Activated CD8-positive, alpha-beta memory T cell treated with anti-CD3 and anti-CD28 coated beads, Interleukin-2, amount 50 U/mL, for 48 hours (primary cell): ENCODE measurements around the gene MAP2K5.

ENCODE experiments used
- DNase-seq: peaks from one replicate; pipeline ENCODE4 v3.0.0-alpha.2; 2020

Gene MAP2K5

GRCh38 chr15:67542420-67543347, at the start of gene MAP2K5:
MAP2K5 (plus strand) TSS chr15:67542703; CDS start chr15:67543336, 633 bp downstream.
- peak; percentile 92 for DNase-seq

DNA sequence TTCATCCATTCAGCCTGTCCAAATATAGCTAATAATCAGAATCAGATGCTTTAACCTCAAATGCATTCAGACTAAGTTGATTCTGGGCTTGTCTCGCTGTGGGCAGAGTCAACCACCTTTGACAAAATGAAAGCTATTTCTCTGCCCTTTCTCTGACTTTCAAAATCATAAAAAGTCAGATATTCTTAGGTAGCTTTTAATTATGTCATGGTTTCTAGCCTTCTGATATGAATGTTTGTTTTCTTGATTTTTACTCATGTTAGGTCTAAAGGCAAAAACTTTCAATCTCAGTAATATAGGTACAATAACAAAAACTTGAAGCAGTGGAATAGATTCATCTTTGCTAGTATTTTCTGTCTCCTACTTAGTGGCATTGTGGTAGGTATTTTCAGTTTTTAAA, 46.9 kb upstream of the MAP2K5 start:
- no peak for DNase-seq

- no peak for DNase-seq
These were observed 41.2 kb upstream of the MAP2K5 start for GRCh38 chr15:67501177-67501835.

- no peak for DNase-seq
These were observed 40.6 kb upstream of the MAP2K5 start for GRCh38 chr15:67501836-67502461.

- DNase-seq: no peak
These were observed 38.4 kb upstream of the MAP2K5 start for GRCh38 chr15:67504056-67504455.

GRCh38 chr15:67504796-67505195, 37.7 kb upstream of the MAP2K5 start:
- DNase-seq: no peak

DNA sequence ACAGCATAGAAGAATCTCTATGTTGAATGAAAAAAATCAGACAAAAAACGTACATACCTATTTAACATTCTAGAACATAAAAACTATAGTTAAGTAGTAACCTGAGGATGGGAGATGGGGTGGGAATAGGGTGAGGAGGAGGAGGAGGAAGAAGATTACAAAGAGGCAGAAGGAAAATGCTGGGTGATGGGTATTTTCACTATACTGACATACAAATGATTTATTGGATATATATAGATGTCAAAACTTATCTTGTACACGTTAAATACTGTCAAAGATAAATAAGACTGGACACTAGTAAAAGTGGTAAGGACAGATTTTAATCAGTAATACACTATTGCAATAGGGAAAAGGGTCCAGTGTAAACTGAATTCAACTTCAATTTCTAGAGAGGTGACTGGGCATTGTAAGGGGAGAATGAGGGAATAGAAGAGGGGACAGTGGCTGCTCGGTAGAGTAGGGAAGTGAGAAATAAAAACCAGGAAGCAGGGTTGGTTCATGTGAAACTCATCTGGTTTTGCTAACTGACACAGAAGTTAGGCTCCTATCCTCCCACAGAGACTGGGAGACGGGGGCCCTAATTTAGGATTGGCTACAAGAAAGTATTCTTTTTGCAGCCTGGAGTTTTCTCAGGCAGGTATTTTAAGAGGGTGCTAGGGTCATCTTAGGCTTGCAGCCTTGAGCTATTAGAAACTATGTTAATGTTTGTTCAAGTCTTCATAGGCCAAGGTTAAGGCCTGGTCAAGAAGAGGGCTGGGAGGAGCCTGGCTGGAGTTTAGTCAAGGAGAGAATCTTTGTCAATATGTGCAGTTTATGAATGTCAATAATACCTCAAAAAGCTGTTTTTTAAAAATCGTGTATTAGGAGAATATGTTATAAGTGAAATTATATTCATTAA, 36.6 kb upstream of the MAP2K5 start:
- no peak for DNase-seq

DNA sequence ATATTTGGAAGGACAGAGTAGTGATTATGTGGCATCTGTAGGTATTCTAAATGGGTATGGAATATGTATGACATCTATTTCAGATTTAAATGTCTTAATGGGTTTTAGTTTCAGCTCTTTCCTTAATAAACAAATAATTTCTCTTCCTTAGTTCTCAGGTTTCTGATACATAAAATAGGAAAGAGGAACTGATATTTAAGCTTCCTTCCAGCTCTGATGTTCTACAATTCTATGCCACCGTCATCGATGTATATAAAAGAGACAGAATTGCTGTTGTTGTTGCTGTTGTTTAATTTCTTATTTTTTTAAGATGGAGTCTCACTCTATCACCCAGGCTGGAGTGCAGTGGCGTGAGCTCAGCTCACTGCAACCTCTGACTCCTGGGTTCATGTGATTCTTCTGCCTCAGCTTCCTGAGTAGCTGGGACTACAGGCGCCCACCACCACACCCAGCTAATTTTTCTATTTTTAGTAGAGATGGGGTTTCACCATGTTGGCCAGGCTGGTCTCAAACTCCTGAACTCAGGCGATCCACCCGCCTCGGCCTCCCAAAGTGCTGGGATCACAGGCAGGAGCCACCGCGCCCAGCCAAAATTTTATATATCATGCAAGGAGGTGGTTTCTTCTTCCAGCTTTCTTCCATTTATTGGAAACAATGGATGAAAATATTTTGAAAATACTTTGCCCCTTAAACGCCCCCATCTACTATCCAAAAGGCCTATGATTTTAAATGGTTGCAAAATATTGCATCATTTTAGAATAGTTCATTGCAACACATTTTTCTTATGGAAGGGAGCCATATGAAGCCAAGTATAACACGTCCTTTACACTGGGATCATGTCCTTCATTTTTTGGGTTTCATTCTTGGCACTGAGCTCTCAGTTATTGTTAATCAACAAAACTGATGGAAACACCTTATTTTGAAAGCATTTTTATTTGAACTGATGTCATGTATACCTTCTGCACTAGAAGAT, 35.4 kb upstream of the MAP2K5 start:
- no peak for DNase-seq

- DNase-seq: no peak
These were observed 34.1 kb upstream of the MAP2K5 start for GRCh38 chr15:67508407-67508806.

DNA sequence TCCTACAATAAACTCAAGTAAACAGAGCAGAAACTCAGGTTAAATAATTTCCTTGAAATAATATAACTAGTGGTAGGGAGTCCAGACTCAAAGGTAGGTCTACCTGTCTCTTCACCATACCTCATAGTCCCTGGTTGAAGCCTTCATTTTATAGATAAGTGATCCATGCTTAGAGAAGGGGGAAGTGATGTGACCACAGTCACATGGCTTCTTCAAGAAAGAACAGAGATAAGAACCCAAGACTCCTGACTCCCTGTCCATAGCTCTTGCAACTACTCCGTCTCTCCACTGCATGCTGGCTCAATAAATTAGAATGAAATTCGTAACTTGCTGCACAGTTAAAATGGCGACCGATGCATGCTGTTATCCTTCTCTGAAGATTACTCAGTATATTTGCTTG, 32.6 kb upstream of the MAP2K5 start:
- no peak for DNase-seq

GRCh38 chr15:67510597-67511190, 31.8 kb upstream of the MAP2K5 start:
- DNase-seq: no peak

DNA sequence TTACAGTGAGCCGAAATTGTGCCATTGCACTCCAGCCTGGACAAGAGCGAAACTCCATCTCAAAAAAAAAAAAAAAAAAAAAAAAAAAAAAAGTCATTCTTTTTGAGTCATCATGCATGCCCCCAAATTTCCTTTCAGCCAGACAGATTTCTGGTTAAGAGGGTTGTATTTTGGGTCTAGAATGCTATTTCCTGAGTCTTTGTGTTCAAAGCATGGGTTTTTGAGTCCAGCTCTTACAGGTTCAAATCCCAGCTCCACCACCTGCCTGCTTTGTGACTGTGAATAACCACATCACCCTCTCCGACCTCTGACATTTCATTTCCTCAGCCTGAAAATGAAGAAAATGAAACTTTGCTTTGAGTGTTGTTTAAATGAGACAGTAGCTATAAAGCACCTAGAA, 30.9 kb upstream of the MAP2K5 start:
- DNase-seq: no peak

DNA sequence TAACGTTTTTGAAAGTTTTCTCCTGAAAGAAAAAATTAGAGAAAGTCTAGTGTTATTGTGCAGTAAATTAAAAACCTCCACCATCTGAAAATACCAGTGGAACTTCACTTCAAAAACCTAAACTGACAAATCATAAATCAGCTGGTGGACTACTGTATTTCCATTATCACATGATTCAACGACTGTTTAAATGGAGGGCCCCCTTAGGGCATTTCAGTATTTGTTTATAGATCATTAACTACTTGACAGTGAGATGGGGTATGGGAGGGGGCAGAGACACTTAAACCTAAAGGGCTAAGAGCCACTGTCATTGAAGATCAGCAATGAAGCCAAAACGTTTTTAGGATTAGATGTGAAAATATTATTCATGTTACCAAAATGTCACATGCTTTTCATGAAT, 30.4 kb upstream of the MAP2K5 start:
- DNase-seq: no peak

GRCh38 chr15:67512933-67513714, 29.4 kb upstream of the MAP2K5 start:
- no peak for DNase-seq

DNA sequence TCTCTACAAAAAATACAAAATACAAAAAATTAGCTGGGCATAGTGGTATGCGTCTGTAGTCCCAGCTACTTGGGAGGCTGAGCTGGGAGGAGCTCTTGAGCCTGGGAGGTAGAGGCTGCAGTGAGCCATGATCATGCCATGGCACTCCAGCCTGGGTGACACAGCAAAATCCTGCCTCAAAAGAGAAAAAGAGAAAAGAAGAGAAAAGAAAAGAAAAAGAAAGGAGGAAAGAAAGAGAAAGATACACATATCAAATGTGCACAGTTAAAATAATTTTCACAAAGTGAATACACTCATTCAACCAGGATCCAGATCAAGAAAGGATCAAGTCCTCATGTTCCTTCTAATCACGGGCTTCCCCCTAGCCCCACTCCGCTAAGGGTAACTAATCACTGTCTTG, 27.4 kb upstream of the MAP2K5 start:
- no peak for DNase-seq

DNA sequence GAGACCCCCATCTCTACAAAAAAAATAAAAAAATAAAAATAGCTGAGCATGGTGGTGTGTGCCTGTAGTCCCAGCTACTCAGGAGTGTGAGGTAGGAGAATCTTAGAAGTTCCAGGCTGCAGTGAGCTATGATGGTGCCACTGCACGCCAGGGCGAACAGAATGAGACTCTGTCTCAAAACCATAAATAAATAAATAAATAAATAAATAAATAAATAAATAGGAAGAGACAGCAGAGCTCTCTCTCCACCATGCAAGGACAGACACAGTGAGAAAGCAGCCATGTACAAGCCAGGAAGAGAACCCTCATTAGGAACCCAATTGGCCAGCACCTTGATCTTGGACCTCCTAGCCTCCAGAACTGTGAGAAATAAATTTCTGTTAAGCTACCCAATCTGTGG, 26.9 kb upstream of the MAP2K5 start:
- DNase-seq: no peak

DNA sequence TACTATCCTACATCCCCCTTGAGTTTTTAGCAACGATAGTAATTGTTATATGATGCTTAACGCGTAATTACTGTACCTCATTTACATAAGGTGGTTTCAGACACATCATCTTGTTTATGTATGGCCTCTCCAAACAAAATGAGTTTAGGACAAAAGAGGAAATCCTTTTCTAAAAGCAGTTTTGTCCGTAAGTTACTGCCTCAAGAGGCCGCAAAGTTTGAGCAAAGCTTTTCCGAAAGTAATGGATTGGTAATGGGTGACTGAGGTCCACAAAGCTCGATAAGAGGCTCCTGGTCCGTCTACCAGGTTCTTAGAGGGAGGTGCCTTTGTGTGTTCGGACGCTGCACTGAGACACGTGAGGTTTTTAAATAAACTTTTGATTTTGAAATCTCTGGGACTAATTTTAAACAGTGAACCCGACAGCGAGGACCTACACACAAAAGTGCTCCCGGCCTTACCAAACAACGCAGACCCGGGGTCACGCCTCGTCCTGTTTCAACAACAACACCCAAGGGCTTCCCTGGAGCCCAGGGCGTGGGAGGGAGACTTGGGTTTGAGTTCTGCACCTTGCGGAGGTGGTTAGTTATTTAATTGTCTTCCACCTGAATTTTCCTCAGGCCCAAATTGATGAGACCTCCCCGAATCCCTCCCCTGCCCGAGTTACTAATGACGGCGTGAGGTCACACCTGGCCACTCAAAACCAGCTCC, 22.0 kb upstream of the MAP2K5 start:
- no peak for DNase-seq

- DNase-seq: peak; percentile 91
These were observed 21.3 kb upstream of the MAP2K5 start, which contains the start of gene C15orf61 for GRCh38 chr15:67521029-67521782. C15orf61 (plus strand) TSS chr15:67521131; CDS start chr15:67521249, 118 bp downstream.
